ENCODE results near the gene SMARCA2.

The SMARCA2 gene

DNA sequence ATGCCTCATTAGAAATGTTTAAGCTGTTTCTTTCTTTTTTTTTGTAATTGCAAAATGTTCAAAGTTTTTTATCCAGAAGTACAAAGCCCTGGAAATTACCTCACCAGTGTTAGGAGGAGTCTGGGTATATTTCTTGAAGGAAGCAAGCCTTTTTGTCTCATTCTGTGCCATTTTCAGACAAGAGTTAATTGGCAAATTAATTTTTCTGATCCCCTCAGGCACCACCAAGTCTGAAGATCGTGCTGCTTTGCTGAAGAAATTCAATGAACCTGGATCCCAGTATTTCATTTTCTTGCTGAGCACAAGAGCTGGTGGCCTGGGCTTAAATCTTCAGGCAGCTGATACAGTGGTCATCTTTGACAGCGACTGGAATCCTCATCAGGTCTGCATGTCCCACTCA lies 94.9 kb downstream of the SMARCA2 start:
- Histone ChIP-seq H3K9me3 (ENCODE audit: control insufficient read depth in 1 of 2, low read length in 2 of 2) (no peaks in the 10 kb centered on the region), H3K4me3 (ENCODE audit: low read depth in 1 of 2, low read length in 2 of 2) (no peak overlapping the region), H3K27ac (ENCODE audit: low read depth, low read length) (no peak overlapping the region), H3K9ac (ENCODE audit: low read depth in 1 of 2, low read length in 2 of 2) (no peak overlapping the region), H3K4me1 (ENCODE audit: control insufficient read depth in 1 of 2, insufficient read depth in 2 of 2, low read length in 2 of 2) (no peaks in the 10 kb centered on the region), H3K27me3 (ENCODE audit: control insufficient read depth in 1 of 2, insufficient read depth in 2 of 2, low read length in 2 of 2) (no peaks in the 10 kb centered on the region), H3K36me3 (ENCODE audit: control insufficient read depth in 1 of 2, insufficient read depth in 2 of 2, low read length in 2 of 2) (peaks cover 14 to 60% of the 10 kb centered on the region in 2 donors)

GRCh38 chr9:2116073-2116472 lies 100.9 kb downstream of the SMARCA2 start:
- no peaks in the 10 kb centered on the region for H3K9me3 ChIP-seq (ENCODE audit: control insufficient read depth in 1 of 2, low read length in 2 of 2)
- H3K27me3 ChIP-seq (ENCODE audit: control insufficient read depth in 1 of 2, insufficient read depth in 2 of 2, low read length in 2 of 2), result no peaks in the 10 kb centered on the region
- H3K27ac ChIP-seq (ENCODE audit: low read depth, low read length), result no peak overlapping the region
- no peak overlapping the region for H3K9ac ChIP-seq (ENCODE audit: low read depth in 1 of 2, low read length in 2 of 2)
- peaks cover 21 to 64% of the 10 kb centered on the region in 2 donors for H3K36me3 ChIP-seq (ENCODE audit: control insufficient read depth in 1 of 2, insufficient read depth in 2 of 2, low read length in 2 of 2)
- H3K4me3 ChIP-seq (ENCODE audit: low read depth in 1 of 2, low read length in 2 of 2), result no peak overlapping the region
- H3K4me1 ChIP-seq (ENCODE audit: control insufficient read depth in 1 of 2, insufficient read depth in 2 of 2, low read length in 2 of 2), result no peaks in the 10 kb centered on the region

DNA sequence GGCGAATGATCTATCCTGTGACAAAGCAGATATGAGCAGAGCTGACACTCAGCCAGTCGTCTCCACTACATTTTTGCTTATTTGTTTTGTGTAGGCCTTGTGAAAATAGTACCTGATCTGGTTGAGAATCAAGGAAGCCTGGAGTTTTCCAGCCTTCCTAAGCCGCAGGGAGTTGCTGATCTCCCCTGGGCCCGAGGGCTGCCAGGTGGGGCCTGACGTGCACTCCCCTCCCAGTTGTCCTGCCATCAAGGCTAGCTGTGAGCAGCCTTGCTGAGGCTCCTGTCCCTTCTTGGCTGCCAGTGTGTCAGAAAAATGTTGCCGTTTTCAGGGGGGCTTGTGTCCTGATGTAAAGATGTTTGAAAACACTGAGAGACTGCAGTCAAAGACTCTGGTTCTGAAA lies 102.4 kb downstream of the SMARCA2 start:
- H3K9ac ChIP-seq (ENCODE audit: low read depth in 1 of 2, low read length in 2 of 2), result no peak overlapping the region
- H3K36me3 ChIP-seq (ENCODE audit: control insufficient read depth in 1 of 2, insufficient read depth in 2 of 2, low read length in 2 of 2), result peaks cover 12 to 58% of the 10 kb centered on the region in 2 donors
- H3K27ac ChIP-seq (ENCODE audit: low read depth, low read length), result no peak overlapping the region
- H3K9me3 ChIP-seq (ENCODE audit: control insufficient read depth in 1 of 2, low read length in 2 of 2), result no peaks in the 10 kb centered on the region
- no peaks in the 10 kb centered on the region for H3K4me1 ChIP-seq (ENCODE audit: control insufficient read depth in 1 of 2, insufficient read depth in 2 of 2, low read length in 2 of 2)
- no peak overlapping the region for H3K4me3 ChIP-seq (ENCODE audit: low read depth in 1 of 2, low read length in 2 of 2)
- H3K27me3 ChIP-seq (ENCODE audit: control insufficient read depth in 1 of 2, insufficient read depth in 2 of 2, low read length in 2 of 2), result no peaks in the 10 kb centered on the region

DNA sequence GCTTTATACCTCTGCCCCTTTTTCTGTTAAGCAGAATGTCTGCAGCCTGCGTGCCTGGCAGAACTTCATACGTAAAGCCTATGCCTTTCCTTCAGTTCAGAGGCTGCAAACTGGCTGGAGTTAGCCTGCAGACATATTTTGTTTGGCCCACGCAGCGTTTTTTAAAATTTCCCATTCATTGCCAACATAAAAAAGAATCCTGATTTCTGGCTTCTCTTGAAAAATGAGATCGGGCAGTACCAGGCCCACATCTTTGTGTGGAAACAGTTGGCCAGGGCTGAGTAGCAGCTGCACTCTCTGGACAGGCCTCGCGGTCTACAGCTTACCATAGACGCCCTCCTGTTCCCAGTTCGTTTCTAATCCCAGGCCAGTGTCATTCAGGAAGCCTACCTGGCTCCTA lies 104.4 kb downstream of the SMARCA2 start:
- H3K4me1 ChIP-seq (ENCODE audit: control insufficient read depth in 1 of 2, insufficient read depth in 2 of 2, low read length in 2 of 2), result no peaks in the 10 kb centered on the region
- H3K36me3 ChIP-seq (ENCODE audit: control insufficient read depth in 1 of 2, insufficient read depth in 2 of 2, low read length in 2 of 2), result peaks cover 19 to 58% of the 10 kb centered on the region in 2 donors
- no peak overlapping the region for H3K9ac ChIP-seq (ENCODE audit: low read depth in 1 of 2, low read length in 2 of 2)
- no peaks in the 10 kb centered on the region for H3K9me3 ChIP-seq (ENCODE audit: control insufficient read depth in 1 of 2, low read length in 2 of 2)
- no peak overlapping the region for H3K4me3 ChIP-seq (ENCODE audit: low read depth in 1 of 2, low read length in 2 of 2)
- no peak overlapping the region for H3K27ac ChIP-seq (ENCODE audit: low read depth, low read length)
- H3K27me3 ChIP-seq (ENCODE audit: control insufficient read depth in 1 of 2, insufficient read depth in 2 of 2, low read length in 2 of 2), result no peaks in the 10 kb centered on the region

DNA sequence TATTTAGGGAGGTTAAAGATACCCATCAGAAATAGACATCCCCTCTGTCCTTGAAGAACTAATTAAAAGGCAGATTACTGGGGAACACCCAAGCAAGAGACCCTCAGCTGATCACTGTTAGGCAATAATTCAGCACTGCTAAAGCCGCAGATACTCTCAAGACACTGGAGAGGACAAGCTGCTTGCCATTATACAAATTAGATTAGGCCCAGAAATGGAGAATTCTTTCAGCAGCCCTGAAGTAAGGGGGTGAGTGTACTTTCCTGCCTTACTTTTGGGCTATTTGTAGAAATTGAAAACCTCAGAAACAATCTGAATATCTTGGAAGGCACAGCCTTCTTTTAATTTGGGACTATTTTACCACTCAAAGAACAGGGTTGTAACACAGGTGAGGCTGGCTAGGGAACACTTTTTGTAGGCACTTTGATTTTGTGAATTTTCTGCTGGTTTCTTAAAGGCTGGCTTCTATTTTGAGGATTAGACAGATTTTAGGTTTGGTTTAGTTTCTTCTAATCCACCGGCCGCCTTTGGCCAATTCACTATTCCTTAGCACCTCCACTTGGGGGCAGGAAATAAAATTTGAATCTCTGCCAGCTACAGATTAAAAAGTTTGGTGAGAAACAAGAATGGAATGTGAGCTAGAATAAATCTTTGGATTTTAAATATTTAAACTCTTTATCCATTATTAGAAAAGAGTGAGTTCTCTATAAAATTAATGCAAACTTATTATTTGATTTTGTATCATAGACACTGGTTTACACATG lies 106.0 kb downstream of the SMARCA2 start:
- no peak overlapping the region for H3K9ac ChIP-seq (ENCODE audit: low read depth in 1 of 2, low read length in 2 of 2)
- H3K4me1 ChIP-seq (ENCODE audit: control insufficient read depth in 1 of 2, insufficient read depth in 2 of 2, low read length in 2 of 2), result peaks cover 0 to 5% of the 10 kb centered on the region in 2 donors
- no peaks in the 10 kb centered on the region for H3K9me3 ChIP-seq (ENCODE audit: control insufficient read depth in 1 of 2, low read length in 2 of 2)
- H3K27me3 ChIP-seq (ENCODE audit: control insufficient read depth in 1 of 2, insufficient read depth in 2 of 2, low read length in 2 of 2), result no peaks in the 10 kb centered on the region
- peaks cover 22 to 59% of the 10 kb centered on the region in 2 donors for H3K36me3 ChIP-seq (ENCODE audit: control insufficient read depth in 1 of 2, insufficient read depth in 2 of 2, low read length in 2 of 2)
- no peak overlapping the region for H3K4me3 ChIP-seq (ENCODE audit: low read depth in 1 of 2, low read length in 2 of 2)
- no peak overlapping the region for H3K27ac ChIP-seq (ENCODE audit: low read depth, low read length)

DNA sequence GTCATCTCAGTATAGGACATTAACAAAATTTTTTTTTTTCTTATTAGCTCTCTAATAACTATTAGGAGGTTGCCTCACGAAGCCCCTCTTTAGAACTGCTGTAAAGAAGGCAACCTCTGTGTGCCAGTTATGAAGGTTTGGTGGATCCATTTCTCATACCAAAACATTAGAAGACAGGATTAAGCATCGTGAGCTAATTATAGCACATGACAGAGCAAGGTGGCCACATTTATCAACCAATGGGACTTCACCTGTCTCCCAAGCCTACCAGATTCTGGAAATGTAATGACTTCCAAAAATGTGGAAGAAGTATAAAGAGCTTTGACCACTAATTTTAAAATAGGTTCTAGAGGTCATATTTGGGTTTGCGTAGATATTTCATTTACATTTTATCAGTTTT lies 107.2 kb downstream of the SMARCA2 start:
- Histone ChIP-seq H3K4me3 (ENCODE audit: low read depth in 1 of 2, low read length in 2 of 2) (no peak overlapping the region), H3K27ac (ENCODE audit: low read depth, low read length) (no peak overlapping the region), H3K4me1 (ENCODE audit: control insufficient read depth in 1 of 2, insufficient read depth in 2 of 2, low read length in 2 of 2) (peaks cover 6 to 13% of the 10 kb centered on the region in 2 donors), H3K9me3 (ENCODE audit: control insufficient read depth in 1 of 2, low read length in 2 of 2) (no peaks in the 10 kb centered on the region), H3K27me3 (ENCODE audit: control insufficient read depth in 1 of 2, insufficient read depth in 2 of 2, low read length in 2 of 2) (no peaks in the 10 kb centered on the region), H3K36me3 (ENCODE audit: control insufficient read depth in 1 of 2, insufficient read depth in 2 of 2, low read length in 2 of 2) (peaks cover 23 to 58% of the 10 kb centered on the region in 2 donors), H3K9ac (ENCODE audit: low read depth in 1 of 2, low read length in 2 of 2) (no peak overlapping the region)

GRCh38 chr9:2125906-2126305 lies 110.8 kb downstream of the SMARCA2 start:
- H3K9ac ChIP-seq (ENCODE audit: low read depth in 1 of 2, low read length in 2 of 2), result no peak overlapping the region
- no peaks in the 10 kb centered on the region for H3K27me3 ChIP-seq (ENCODE audit: control insufficient read depth in 1 of 2, insufficient read depth in 2 of 2, low read length in 2 of 2)
- peak overlapping the region; percentile 18 to 20 for H3K4me3 ChIP-seq (ENCODE audit: low read depth in 1 of 2, low read length in 2 of 2)
- H3K4me1 ChIP-seq (ENCODE audit: control insufficient read depth in 1 of 2, insufficient read depth in 2 of 2, low read length in 2 of 2), result peaks cover 6 to 13% of the 10 kb centered on the region in 2 donors
- peaks cover 13 to 52% of the 10 kb centered on the region in 2 donors for H3K36me3 ChIP-seq (ENCODE audit: control insufficient read depth in 1 of 2, insufficient read depth in 2 of 2, low read length in 2 of 2)
- no peak overlapping the region for H3K27ac ChIP-seq (ENCODE audit: low read depth, low read length)
- no peaks in the 10 kb centered on the region for H3K9me3 ChIP-seq (ENCODE audit: control insufficient read depth in 1 of 2, low read length in 2 of 2)

DNA sequence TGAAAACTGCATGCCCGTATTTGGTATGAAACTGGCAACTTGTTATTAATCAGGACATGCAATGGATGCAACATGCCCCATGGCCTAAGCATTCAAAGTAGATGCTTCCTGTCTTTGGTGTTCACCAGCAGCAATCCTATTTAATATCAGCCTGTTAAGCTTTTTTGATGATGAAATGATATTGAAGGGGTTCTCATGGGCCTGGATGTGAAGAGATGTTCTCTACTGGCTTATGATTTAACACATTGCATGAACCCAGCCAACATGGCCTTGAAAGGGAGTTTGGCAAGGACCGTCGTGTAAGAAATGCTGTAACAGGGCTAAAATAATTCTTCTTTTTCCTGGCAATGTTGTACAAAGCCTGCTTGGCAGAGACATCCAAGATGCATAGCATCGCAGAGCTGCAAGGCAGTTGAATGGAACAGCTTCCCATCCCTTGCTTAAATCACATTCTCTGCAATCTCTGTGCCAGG lies 111.2 kb downstream of the SMARCA2 start:
- H3K36me3 ChIP-seq (ENCODE audit: control insufficient read depth in 1 of 2, insufficient read depth in 2 of 2, low read length in 2 of 2), result peaks cover 15 to 52% of the 10 kb centered on the region in 2 donors
- H3K4me1 ChIP-seq (ENCODE audit: control insufficient read depth in 1 of 2, insufficient read depth in 2 of 2, low read length in 2 of 2), result peaks cover 6 to 13% of the 10 kb centered on the region in 2 donors
- no peak overlapping the region for H3K9ac ChIP-seq (ENCODE audit: low read depth in 1 of 2, low read length in 2 of 2)
- no peak overlapping the region for H3K27ac ChIP-seq (ENCODE audit: low read depth, low read length)
- no peaks in the 10 kb centered on the region for H3K27me3 ChIP-seq (ENCODE audit: control insufficient read depth in 1 of 2, insufficient read depth in 2 of 2, low read length in 2 of 2)
- no peaks in the 10 kb centered on the region for H3K9me3 ChIP-seq (ENCODE audit: control insufficient read depth in 1 of 2, low read length in 2 of 2)
- H3K4me3 ChIP-seq (ENCODE audit: low read depth in 1 of 2, low read length in 2 of 2), result peak overlapping the region; percentile 18 to 20

DNA sequence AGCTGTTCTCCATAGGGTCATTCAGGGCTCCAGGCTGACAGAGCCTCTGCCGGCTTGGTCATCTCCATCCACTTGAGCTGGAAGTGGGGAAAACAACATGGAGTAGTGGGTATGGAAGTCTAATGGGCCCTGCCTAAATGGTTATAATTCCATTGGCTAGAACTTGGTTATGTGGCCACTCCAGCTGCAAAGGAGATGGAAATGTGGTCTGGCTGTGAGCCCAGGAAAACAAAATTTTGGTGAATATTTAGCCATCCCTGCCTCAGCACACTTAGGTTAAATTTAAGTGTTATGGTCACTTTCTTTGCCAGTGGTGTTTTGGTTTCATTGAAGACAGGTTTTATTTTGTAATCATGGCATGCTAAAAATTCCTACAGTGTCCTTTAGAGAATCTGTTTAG lies 112.3 kb downstream of the SMARCA2 start:
- Histone ChIP-seq H3K4me3 (ENCODE audit: low read depth in 1 of 2, low read length in 2 of 2) (no peak overlapping the region), H3K9ac (ENCODE audit: low read depth in 1 of 2, low read length in 2 of 2) (no peak overlapping the region), H3K9me3 (ENCODE audit: control insufficient read depth in 1 of 2, low read length in 2 of 2) (no peaks in the 10 kb centered on the region), H3K27me3 (ENCODE audit: control insufficient read depth in 1 of 2, insufficient read depth in 2 of 2, low read length in 2 of 2) (no peaks in the 10 kb centered on the region), H3K27ac (ENCODE audit: low read depth, low read length) (no peak overlapping the region), H3K4me1 (ENCODE audit: control insufficient read depth in 1 of 2, insufficient read depth in 2 of 2, low read length in 2 of 2) (peaks cover 6 to 13% of the 10 kb centered on the region in 2 donors), H3K36me3 (ENCODE audit: control insufficient read depth in 1 of 2, insufficient read depth in 2 of 2, low read length in 2 of 2) (peaks cover 16 to 47% of the 10 kb centered on the region in 2 donors)

GRCh38 chr9:2128141-2128540 lies 113.0 kb downstream of the SMARCA2 start:
- H3K4me1 ChIP-seq (ENCODE audit: control insufficient read depth in 1 of 2, insufficient read depth in 2 of 2, low read length in 2 of 2), result peaks cover 6 to 13% of the 10 kb centered on the region in 2 donors
- H3K36me3 ChIP-seq (ENCODE audit: control insufficient read depth in 1 of 2, insufficient read depth in 2 of 2, low read length in 2 of 2), result peaks cover 16 to 44% of the 10 kb centered on the region in 2 donors
- no peaks in the 10 kb centered on the region for H3K9me3 ChIP-seq (ENCODE audit: control insufficient read depth in 1 of 2, low read length in 2 of 2)
- no peaks in the 10 kb centered on the region for H3K27me3 ChIP-seq (ENCODE audit: control insufficient read depth in 1 of 2, insufficient read depth in 2 of 2, low read length in 2 of 2)
- no peak overlapping the region for H3K27ac ChIP-seq (ENCODE audit: low read depth, low read length)
- no peak overlapping the region for H3K4me3 ChIP-seq (ENCODE audit: low read depth in 1 of 2, low read length in 2 of 2)
- H3K9ac ChIP-seq (ENCODE audit: low read depth in 1 of 2, low read length in 2 of 2), result no peak overlapping the region

All from duodenal mucosa (tissue), 2 donors.